GM12878 (cell line): Measurements from ENCODE around the gene SSR2. TPM values are rescaled to one million over a fixed set of nuclear protein-coding genes. Genes with fewer than 3 reads are reported as not detected.

Experiments
- BACH1 ChIP-seq: fragments of 450-650 bp; IDR thresholded peaks from 2 replicates; pipeline ENCODE4 v1.6.1; 2017; ENCODE audit warnings: mild to moderate bottlenecking, borderline replicate concordance
- BCLAF1 ChIP-seq: fragments of 450-650 bp; IDR thresholded peaks from 2 replicates; pipeline ENCODE4 v1.6.1; 2017; ENCODE audit warnings: antibody characterized with exemption, mild to moderate bottlenecking, moderate library complexity
- BHLHE40 ChIP-seq, 2 experiments: fragments of 450-650 bp in 1 of 2; IDR thresholded peaks; 2 replicates each; pipeline ENCODE4 v1.6.1; 2011 to 2017; ENCODE audit warnings: low read depth in 2 of 2, borderline replicate concordance in 1 of 2, improper control_type of control experiment in 1 of 2, low read length in 1 of 2, mild to moderate bottlenecking in 1 of 2
- EGR1 ChIP-seq, 2 experiments: IDR thresholded peaks; 1 replicate in 1 of 2; 2 replicates in 1 of 2; pipeline ENCODE4 v1.6.1; 2011 to 2012; ENCODE audit warnings: low read depth in 2 of 2, low read length in 2 of 2, borderline replicate concordance in 1 of 2, mild to moderate bottlenecking in 1 of 2, moderate library complexity in 1 of 2
- IKZF2 ChIP-seq, 2 experiments: fragments of 450-650 bp; IDR thresholded peaks; 2 replicates each; pipeline ENCODE4 v1.6.1; 2017; ENCODE audit warnings: mild to moderate bottlenecking in 2 of 2, moderate library complexity in 2 of 2
- MLLT1 ChIP-seq: fragments of 450-650 bp; IDR thresholded peaks from 2 replicates; pipeline ENCODE4 v1.6.1; 2016; ENCODE audit warnings: mild to moderate bottlenecking
- POLR2A ChIP-seq: IDR thresholded peaks from 2 replicates; pipeline ENCODE4 v1.6.1; 2011; ENCODE audit warnings: low read depth, mild to moderate bottlenecking, low read length
- RAD21 ChIP-seq: IDR thresholded peaks from 2 replicates; pipeline ENCODE4 v1.6.1; 2011; ENCODE audit warnings: mild to moderate bottlenecking, low read depth, low read length, moderate library complexity; ENCODE audit not compliant: insufficient read depth
- RB1 ChIP-seq: fragments of 450-650 bp; formaldehyde crosslinking; IDR thresholded peaks from 2 replicates; pipeline ENCODE4 v1.6.1; 2017; ENCODE audit warnings: mild to moderate bottlenecking, borderline replicate concordance
- RCOR1 ChIP-seq: conservative IDR thresholded peaks from 2 replicates; pipeline ENCODE4 v1.6.1; 2012; ENCODE audit warnings: low read depth, low read length, improper control_type of control experiment
- RELB ChIP-seq: fragments of 450-650 bp; IDR thresholded peaks from 2 replicates; pipeline ENCODE4 v1.6.1; 2017; ENCODE audit warnings: low read depth, mild to moderate bottlenecking, moderate library complexity
- USF2 ChIP-seq: IDR thresholded peaks from 2 replicates; pipeline ENCODE4 v1.6.1; 2011; ENCODE audit warnings: low read depth, low read length, improper control_type of control experiment, borderline replicate concordance
- polyA plus RNA-seq, 11 experiments: library from polyadenylated mRNA; depleted of rRNA in 4 of 11; unstranded in 6 of 11; stranded (reverse) in 5 of 11; fragments of >200 nt; fragmentation: Nextera tagmentation in 4 of 11; fragmentation: Illumina TruSeq in 1 of 11; extraction: Ambion mirVana in 4 of 11; extraction: Trizol in 1 of 11; gene quantifications; 1 replicate in 1 of 11; 2 replicates in 10 of 11; pipeline versions ENCODE4 v1.2.1 to v1.2.3, GENCODE V29; 2011 to 2016; ENCODE audit warnings: inconsistent platforms in 2 of 11, missing spikeins in 2 of 11, low read depth in 1 of 11
- total RNA-seq, 4 experiments: library from RNA; depleted of rRNA in 3 of 4; stranded (reverse); fragments of >200 nt in 3 of 4; fragmentation: Illumina TruSeq in 1 of 4; extraction: Trizol in 1 of 4; gene quantifications; 2 replicates each; pipeline versions ENCODE4 v1.2.1 to v1.2.3, GENCODE V29; 2013 to 2021

Gene SSR2
- total and polyA plus RNA-seq, 10 of the 15 experiments (the other 5 are each of a cell fraction or from before 2014, with no cell fraction given) = 207 to 553 (median 315) TPM

- TF ChIP-seq POLR2A (peak; percentile 53; the same call in 1 of the 2 replicates), BHLHE40 (IDR thresholded peaks at IDR 0.05; ENCODE audit: borderline replicate concordance in 1 of 2, low read depth in 2 of 2, low read length in 1 of 2) (peak in 1 of 2 experiments; percentile 52; a peak in 1 of 4 replicates), RAD21 (peak; percentile 42), RCOR1 (0 out of 2 replicates have a peak, but pooled peaks have one; percentile 7), RELB (peak; percentile 7; the same call in 1 of the 2 replicates), BACH1 (peak; percentile 27; the same call in 1 of the 2 replicates), IKZF2 (IDR thresholded peaks at IDR 0.05) (no peak), USF2 (no peak), BCLAF1 (no peak), EGR1 (IDR thresholded peaks at IDR 0.05; ENCODE audit: borderline replicate concordance in 1 of 2, low read depth in 2 of 2, low read length in 2 of 2) (peak in 1 of 2 experiments; percentile 81; a peak in 2 of 3 replicates), RB1 (no peak), MLLT1 (no peak)
- TF ChIP-seq, all 136 proteins: peak for 13
Measured at GRCh38 chr1:156053768-156054499, 33.2 kb upstream of the SSR2 start, which contains the start of gene UBQLN4 (continued).
